ENCODE data around the gene PLSCR5. TPM values are rescaled to one million over a fixed set of nuclear protein-coding genes. Genes with fewer than 3 reads are reported as not detected.

Gene PLSCR5
- polyA plus RNA-seq, 2 donors, result not detected

DNA sequence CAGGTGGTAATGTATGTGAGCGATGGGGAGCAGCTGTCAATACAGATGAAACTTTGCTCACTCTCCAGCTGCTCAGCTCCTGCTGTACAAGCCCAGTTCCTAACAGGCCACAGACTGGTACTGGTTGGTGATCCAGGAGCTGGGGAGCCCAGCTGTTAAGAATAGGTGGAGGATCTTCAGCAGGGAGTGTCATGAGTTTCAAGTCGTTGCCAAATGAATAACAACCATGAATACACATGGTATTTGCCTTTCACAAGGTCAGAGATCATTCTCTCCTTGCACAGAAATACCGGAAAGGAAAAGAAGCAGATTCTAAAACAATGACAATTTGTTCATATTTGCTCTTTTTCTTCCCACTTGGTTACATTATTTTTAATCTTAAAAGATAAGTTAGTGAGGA lies 65.8 kb downstream of the PLSCR5 start:
- Histone ChIP-seq H3K27ac (ENCODE audit: low read depth in 2 of 2, low read length in 1 of 2) (peak overlapping the region in 1 of 2 donors; percentile 13), H3K4me1 (ENCODE audit: control insufficient read depth in 2 of 2, insufficient read depth in 2 of 2, low read length in 1 of 2) (peaks cover 0 to 6% of the 10 kb centered on the region in 2 donors), H3K4me3 (ENCODE audit: low read depth in 1 of 2, low read length in 2 of 2) (no peak overlapping the region), H3K27me3 (ENCODE audit: control insufficient read depth in 1 of 2, insufficient read depth in 2 of 2, low read length in 2 of 2) (no peaks in the 10 kb centered on the region), H3K36me3 (ENCODE audit: control insufficient read depth in 2 of 2, insufficient read depth in 2 of 2, low read length in 1 of 2) (peaks cover 0 to 3% of the 10 kb centered on the region in 2 donors), H3K9me3 (ENCODE audit: control insufficient read depth in 2 of 2, insufficient read depth in 1 of 2, low read depth in 1 of 2, low read length in 1 of 2) (no peaks in the 10 kb centered on the region)
- WGBS, 2 donors, result 50 to 75% methylated on average over 3 of the region's 3 CpGs

DNA sequence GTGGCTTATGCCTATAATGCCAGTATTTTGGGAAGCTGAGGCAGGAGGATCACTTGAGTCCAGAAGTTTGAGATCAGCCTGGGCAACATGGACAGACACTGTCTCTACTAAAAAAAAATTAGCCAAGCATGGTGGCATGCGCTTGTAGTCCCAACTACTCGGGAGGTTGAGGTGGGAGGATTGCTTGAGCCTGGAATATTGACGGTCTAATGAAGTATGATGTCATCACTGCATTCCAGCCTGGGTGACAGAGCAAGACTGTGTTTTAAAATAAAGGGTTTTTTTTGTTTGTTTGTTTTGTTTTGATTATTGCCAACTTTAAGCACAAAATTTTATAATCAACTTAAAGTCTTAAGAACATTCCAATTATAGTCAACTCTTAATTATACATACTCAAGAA lies 67.5 kb downstream of the PLSCR5 start:
- WGBS, 2 donors, result 91 to 92% methylated on average over 3 of the region's 3 CpGs
- H3K27ac ChIP-seq (ENCODE audit: low read depth in 2 of 2, low read length in 1 of 2), result no peak overlapping the region
- peaks cover 0 to 5% of the 10 kb centered on the region in 2 donors for H3K4me1 ChIP-seq (ENCODE audit: control insufficient read depth in 2 of 2, insufficient read depth in 2 of 2, low read length in 1 of 2)
- H3K36me3 ChIP-seq (ENCODE audit: control insufficient read depth in 2 of 2, insufficient read depth in 2 of 2, low read length in 1 of 2), result peaks cover 0 to 3% of the 10 kb centered on the region in 2 donors
- H3K27me3 ChIP-seq (ENCODE audit: control insufficient read depth in 1 of 2, insufficient read depth in 2 of 2, low read length in 2 of 2), result no peaks in the 10 kb centered on the region
- H3K9me3 ChIP-seq (ENCODE audit: control insufficient read depth in 2 of 2, insufficient read depth in 1 of 2, low read depth in 1 of 2, low read length in 1 of 2), result no peaks in the 10 kb centered on the region
- H3K4me3 ChIP-seq (ENCODE audit: low read depth in 1 of 2, low read length in 2 of 2), result no peak overlapping the region

DNA sequence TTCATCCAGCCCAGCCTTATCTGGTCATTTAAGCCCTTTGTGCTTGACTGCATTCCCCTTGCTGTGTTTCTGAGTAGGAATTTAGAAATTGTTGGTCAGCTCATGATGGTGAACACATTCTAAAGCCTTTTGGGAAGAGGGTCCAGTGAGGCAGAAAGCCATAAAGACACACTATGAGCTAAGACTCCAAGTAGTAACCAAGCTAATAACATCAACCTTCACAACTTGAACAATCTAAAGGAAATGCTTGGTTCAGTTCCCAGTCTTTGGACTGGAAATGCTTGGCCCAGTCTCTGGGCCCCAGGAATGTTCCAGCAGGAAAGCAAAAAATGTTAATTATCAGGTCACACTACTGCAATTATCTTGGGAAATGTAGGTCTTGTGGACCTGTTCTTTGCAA lies 68.5 kb downstream of the PLSCR5 start:
- no peaks in the 10 kb centered on the region for H3K9me3 ChIP-seq (ENCODE audit: control insufficient read depth in 2 of 2, insufficient read depth in 1 of 2, low read depth in 1 of 2, low read length in 1 of 2)
- H3K27me3 ChIP-seq (ENCODE audit: control insufficient read depth in 1 of 2, insufficient read depth in 2 of 2, low read length in 2 of 2), result no peaks in the 10 kb centered on the region
- peak overlapping the region in 1 of 2 donors; percentile 14 for H3K27ac ChIP-seq (ENCODE audit: low read depth in 2 of 2, low read length in 1 of 2)
- peaks cover 0 to 3% of the 10 kb centered on the region in 2 donors for H3K4me1 ChIP-seq (ENCODE audit: control insufficient read depth in 2 of 2, insufficient read depth in 2 of 2, low read length in 1 of 2)
- no peak overlapping the region for H3K4me3 ChIP-seq (ENCODE audit: low read depth in 1 of 2, low read length in 2 of 2)
- peaks cover 0 to 3% of the 10 kb centered on the region in 2 donors for H3K36me3 ChIP-seq (ENCODE audit: control insufficient read depth in 2 of 2, insufficient read depth in 2 of 2, low read length in 1 of 2)

Other genes starting within 250 kb of the PLSCR5 start
- not detected for gene PLSCR2, start 135.8 kb downstream of the PLSCR5 start, polyA plus RNA-seq
- 10 to 100 TPM; 35.0 to 37.4 TPM for gene PLSCR1, start 60.7 kb downstream of the PLSCR5 start, polyA plus RNA-seq

All from esophagus (tissue), 2 donors.